ENCODE results near the gene RENBP. TPM values are rescaled to one million over a fixed set of nuclear protein-coding genes. Genes with fewer than 3 reads are reported as not detected.

The RENBP gene
- total and polyA plus RNA-seq, 9 of the 15 experiments (the other 6 are each of a cell fraction or from before 2014, with no cell fraction given), result 0.07 to 14.8 (median 10.6) TPM; not detected in 1

DNA sequence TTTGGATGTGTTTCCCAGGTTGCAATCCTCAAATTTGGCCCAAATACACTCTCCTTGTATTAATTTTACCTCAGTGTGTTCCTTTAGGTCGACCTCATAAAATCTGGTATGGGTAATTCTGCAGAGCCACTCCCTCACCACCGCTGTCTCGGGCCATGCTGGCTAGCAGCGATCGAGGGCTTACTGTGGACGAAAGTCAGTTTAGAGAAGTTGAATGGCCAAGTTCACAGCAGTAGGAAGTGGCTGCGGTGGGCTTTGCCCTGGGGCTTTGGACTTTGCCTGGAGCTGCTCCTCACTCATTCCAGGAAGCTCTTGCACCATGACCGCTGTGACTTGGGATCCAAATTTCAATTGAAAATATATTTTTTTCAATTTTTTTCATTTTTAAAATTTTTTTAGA, 47.7 kb upstream of the RENBP start:
- no peak for DNase-seq (ENCODE audit: extremely low read depth in 1 of 4, low spot score in 3 of 4)
- BruUV-seq (replicated peaks), result no TSS peak
- no peak for FAIRE-seq
- no peak overlapping the region for H3K9ac ChIP-seq (ENCODE audit: insufficient read depth in 1 of 2, low read depth in 2 of 2, low read length in 2 of 2)
- in situ Hi-C loops (cut with MboI) (no loop called here), intact Hi-C loops (cut with micrococcal nuclease) (no loop called here)
- no peak overlapping the region for H3K27ac ChIP-seq (ENCODE audit: extremely low read depth, low read depth, low read length)
- H3K4me3 ChIP-seq, result no peak overlapping the region
- H3K9me1 ChIP-seq (ENCODE audit: control insufficient read depth, insufficient read depth, low read length), result no peaks in the 10 kb centered on the region
- no peaks in the 10 kb centered on the region for H3K27me3 ChIP-seq (ENCODE audit: control insufficient read depth in 2 of 2, insufficient read depth in 2 of 2, low read length in 2 of 2)
- CTCF ChIA-PET (ENCODE audit: low intra/inter-chr PET ratio), result no interaction called here
- H3K79me2 ChIP-seq (ENCODE audit: control insufficient read depth, insufficient read depth, low read length), result no peaks in the 10 kb centered on the region
- no peaks in the 10 kb centered on the region for H3K9me3 ChIP-seq (replicated peaks; ENCODE audit: control insufficient read depth, insufficient read depth, low read depth, low read length)
- POLR2A ChIA-PET, result no interaction called here
- no peaks in the 10 kb centered on the region for H4K20me1 ChIP-seq (replicated peaks; ENCODE audit: control insufficient read depth, insufficient read depth, low read length)
- H2AFZ ChIP-seq (ENCODE audit: low read depth, low read length), result no peak overlapping the region
- no peak for ATAC-seq
- peaks cover 0 to 18% of the 10 kb centered on the region in 2 experiments; a peak in 2 of 5 replicates for H3K4me1 ChIP-seq (replicated peaks in 1 of 2; ENCODE audit: control insufficient read depth in 2 of 2, insufficient read depth in 2 of 2, low read length in 2 of 2)
- 78% methylated on average over 8 of the region's 8 CpGs for WGBS (ENCODE audit: insufficient coverage, low coverage, missing lambda C conversion rate)
- H3K36me3 ChIP-seq (ENCODE audit: control insufficient read depth, insufficient read depth, low read length), result no peaks in the 10 kb centered on the region
- H3K4me2 ChIP-seq (ENCODE audit: insufficient read depth, low read length), result no peak overlapping the region
- TF ChIP-seq IFI16 (CRISPR knock-in tag; IDR thresholded peaks at IDR 0.05) (no peak), ZNF398 (CRISPR knock-in tag; IDR thresholded peaks at IDR 0.05) (no peak), KLF6 (CRISPR knock-in tag; IDR thresholded peaks at IDR 0.05; ENCODE audit: borderline replicate concordance) (no peak), EP400 (IDR thresholded peaks at IDR 0.05) (no peak), TARDBP (IDR thresholded peaks at IDR 0.05) (no peak), MCM5 (IDR thresholded peaks at IDR 0.05; ENCODE audit: low read depth) (no peak), MCM3 (IDR thresholded peaks at IDR 0.05) (no peak), REST (IDR thresholded peaks at IDR 0.05; ENCODE audit: borderline replicate concordance) (no peak), REST (CRISPR knock-in tag; IDR thresholded peaks at IDR 0.05; ENCODE audit: low read depth) (no peak), TFAP4 (CRISPR knock-in tag; IDR thresholded peaks at IDR 0.05; ENCODE audit: borderline replicate concordance) (no peak), DIDO1 (tag; IDR thresholded peaks at IDR 0.05; ENCODE audit: low read depth) (no peak)
- TF ChIP-seq, protein P1, sequence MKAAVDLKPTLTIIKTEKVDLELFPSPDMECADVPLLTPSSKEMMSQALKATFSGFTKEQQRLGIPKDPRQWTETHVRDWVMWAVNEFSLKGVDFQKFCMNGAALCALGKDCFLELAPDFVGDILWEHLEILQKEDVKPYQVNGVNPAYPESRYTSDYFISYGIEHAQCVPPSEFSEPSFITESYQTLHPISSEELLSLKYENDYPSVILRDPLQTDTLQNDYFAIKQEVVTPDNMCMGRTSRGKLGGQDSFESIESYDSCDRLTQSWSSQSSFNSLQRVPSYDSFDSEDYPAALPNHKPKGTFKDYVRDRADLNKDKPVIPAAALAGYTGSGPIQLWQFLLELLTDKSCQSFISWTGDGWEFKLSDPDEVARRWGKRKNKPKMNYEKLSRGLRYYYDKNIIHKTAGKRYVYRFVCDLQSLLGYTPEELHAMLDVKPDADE (conservative IDR thresholded peaks at IDR 0.05; ENCODE audit: control insufficient read depth, low read depth, low read length), result no peak
